DND-41 (cell line): ENCODE data around the gene MAPK1.
"Not testable (repeated sequence)": the region's sequence is repeated elsewhere in the genome, so short reads cannot be mapped to it uniquely, and the experiment has no call there.

Experiments used
- ATAC-seq: fragments of 200-7000 bp; cut with Tn5 transposase; 3 replicates; pipeline ENCODE4 v1.9.1; 2021; ENCODE audit warnings: low read depth; ENCODE audit not compliant: insufficient read depth
- DNase-seq: peaks from one replicate; pipeline ENCODE4 v3.0.0-alpha.2; 2020
- H2AFZ ChIP-seq: 2 replicates; pipeline ENCODE4 v1.6.0; 2012; ENCODE audit warnings: low read depth, low read length
- H3K27ac ChIP-seq: 2 replicates; pipeline ENCODE4 v1.5.1; 2012; ENCODE audit warnings: low read length, inconsistent platforms
- H3K27me3 ChIP-seq: fragments of 200-600 bp; sonication (generic); 2 replicates; pipeline ENCODE4 v1.6.0; 2012; ENCODE audit warnings: low read length, mild to moderate bottlenecking, inconsistent platforms; ENCODE audit not compliant: insufficient read depth, poor library complexity
- H3K36me3 ChIP-seq: 2 replicates; pipeline ENCODE4 v1.5.1; 2012; ENCODE audit warnings: low read length, inconsistent platforms; ENCODE audit not compliant: insufficient read depth
- H3K4me1 ChIP-seq: 2 replicates; pipeline ENCODE4 v1.5.1; 2012; ENCODE audit warnings: mild to moderate bottlenecking, low read length; ENCODE audit not compliant: insufficient read depth
- H3K4me2 ChIP-seq: 2 replicates; pipeline ENCODE4 v1.6.0; 2012; ENCODE audit warnings: mild to moderate bottlenecking, moderate library complexity, low read length, inconsistent platforms; ENCODE audit not compliant: insufficient read depth
- H3K4me3 ChIP-seq, 2 experiments: fragments of 200-600 bp in 1 of 2; shearing (Covaris generic) in 1 of 2; 2 replicates each; pipeline ENCODE4 v1.5.1; 2012 to 2016; ENCODE audit warnings: inconsistent platforms in 2 of 2, low read length in 2 of 2, mild to moderate bottlenecking in 2 of 2, low read depth in 1 of 2, moderate library complexity in 1 of 2
- H3K79me2 ChIP-seq: 2 replicates; pipeline ENCODE4 v1.6.0; 2012; ENCODE audit warnings: low read length, inconsistent platforms; ENCODE audit not compliant: insufficient read depth
- H3K9ac ChIP-seq: 2 replicates; pipeline ENCODE4 v1.6.0; 2012; ENCODE audit warnings: low read depth, mild to moderate bottlenecking, inconsistent platforms, low read length, moderate library complexity
- H3K9me3 ChIP-seq: 2 replicates; pipeline ENCODE4 v1.5.1; 2012; ENCODE audit warnings: low read length, moderate library complexity, mild to moderate bottlenecking, inconsistent platforms; ENCODE audit not compliant: insufficient read depth, severe bottlenecking
- H4K20me1 ChIP-seq: 2 replicates; pipeline ENCODE4 v1.6.0; 2012; ENCODE audit warnings: low read length; ENCODE audit not compliant: insufficient read depth
- CTCF ChIP-seq: IDR thresholded peaks from 2 replicates; pipeline ENCODE4 v1.5.1; 2012; ENCODE audit warnings: borderline replicate concordance, low read length, moderate library complexity, mild to moderate bottlenecking; ENCODE audit not compliant: poor library complexity, severe bottlenecking; ENCODE audit errors: extremely low read depth
- EZH2 ChIP-seq: IDR thresholded peaks from 3 replicates; pipeline ENCODE4 v1.6.1; 2012; ENCODE audit warnings: borderline replicate concordance, low read depth, mild to moderate bottlenecking, moderate library complexity, low read length, inconsistent platforms; ENCODE audit not compliant: severe bottlenecking

The MAPK1 gene

GRCh38 chr22:21803811-21804249 lies 63.6 kb downstream of the MAPK1 start:
- Histone ChIP-seq H4K20me1 (peaks cover 34% of the 10 kb centered on the region), H3K27me3 (no peaks in the 10 kb centered on the region), H3K4me1 (no peaks in the 10 kb centered on the region), H3K27ac (no peak overlapping the region), H3K9ac (no peak overlapping the region), H3K9me3 (no peaks in the 10 kb centered on the region), H3K4me3 (no peak overlapping the region), H3K79me2 (peaks cover 40% of the 10 kb centered on the region), H2AFZ (no peak overlapping the region), H3K4me2 (no peak overlapping the region), H3K36me3 (peaks cover 89% of the 10 kb centered on the region)
- ATAC-seq = no peak
- TF ChIP-seq CTCF (no peak), EZH2 (no peak)
- no peak for DNase-seq

GRCh38 chr22:21802673-21803072 lies 64.8 kb downstream of the MAPK1 start:
- Histone ChIP-seq H3K4me2 (no peak overlapping the region), H3K27ac (no peak overlapping the region), H3K4me1 (no peaks in the 10 kb centered on the region), H3K4me3 (no peak overlapping the region), H3K27me3 (no peaks in the 10 kb centered on the region), H3K79me2 (peaks cover 32% of the 10 kb centered on the region), H3K36me3 (peaks cover 95% of the 10 kb centered on the region), H3K9ac (no peak overlapping the region), H4K20me1 (peaks cover 23% of the 10 kb centered on the region), H3K9me3 (no peaks in the 10 kb centered on the region), H2AFZ (no peak overlapping the region)
- no peak for ATAC-seq
- DNase-seq = no peak
- TF ChIP-seq CTCF (no peak), EZH2 (no peak)

GRCh38 chr22:21802056-21802455 lies 65.4 kb downstream of the MAPK1 start:
- H3K27me3 ChIP-seq = no peaks in the 10 kb centered on the region
- no peak overlapping the region for H3K4me2 ChIP-seq
- H3K4me3 ChIP-seq = no peak overlapping the region
- DNase-seq = no peak
- H3K27ac ChIP-seq = no peak overlapping the region
- peaks cover 95% of the 10 kb centered on the region for H3K36me3 ChIP-seq
- no peak overlapping the region for H3K9ac ChIP-seq
- H3K9me3 ChIP-seq = no peaks in the 10 kb centered on the region
- TF ChIP-seq EZH2 (no peak), CTCF (no peak)
- H3K4me1 ChIP-seq = no peaks in the 10 kb centered on the region
- ATAC-seq = no peak
- H4K20me1 ChIP-seq = peaks cover 17% of the 10 kb centered on the region; the same call in 1 of the 2 replicates
- H3K79me2 ChIP-seq = peaks cover 25% of the 10 kb centered on the region
- no peak overlapping the region for H2AFZ ChIP-seq

- not testable (repeated sequence) for H2AFZ ChIP-seq, DNase-seq, H3K4me2 ChIP-seq, H3K4me3 ChIP-seq, ATAC-seq, H3K4me1 ChIP-seq, H3K9ac ChIP-seq, H3K27me3 ChIP-seq, H3K27ac ChIP-seq, H3K9me3 ChIP-seq
- Histone ChIP-seq H4K20me1 (peaks cover 16% of the 10 kb centered on the region; the same call in 1 of the 2 replicates), H3K36me3 (peaks cover 94% of the 10 kb centered on the region), H3K79me2 (peaks cover 18% of the 10 kb centered on the region)
These were observed 66.2 kb downstream of the MAPK1 start for GRCh38 chr22:21801304-21801644.
